ENCODE data around the gene BRAP.
"Not testable (repeated sequence)": the region's sequence is repeated elsewhere in the genome, so short reads cannot be mapped to it uniquely, and the experiment has no call there.

DNA sequence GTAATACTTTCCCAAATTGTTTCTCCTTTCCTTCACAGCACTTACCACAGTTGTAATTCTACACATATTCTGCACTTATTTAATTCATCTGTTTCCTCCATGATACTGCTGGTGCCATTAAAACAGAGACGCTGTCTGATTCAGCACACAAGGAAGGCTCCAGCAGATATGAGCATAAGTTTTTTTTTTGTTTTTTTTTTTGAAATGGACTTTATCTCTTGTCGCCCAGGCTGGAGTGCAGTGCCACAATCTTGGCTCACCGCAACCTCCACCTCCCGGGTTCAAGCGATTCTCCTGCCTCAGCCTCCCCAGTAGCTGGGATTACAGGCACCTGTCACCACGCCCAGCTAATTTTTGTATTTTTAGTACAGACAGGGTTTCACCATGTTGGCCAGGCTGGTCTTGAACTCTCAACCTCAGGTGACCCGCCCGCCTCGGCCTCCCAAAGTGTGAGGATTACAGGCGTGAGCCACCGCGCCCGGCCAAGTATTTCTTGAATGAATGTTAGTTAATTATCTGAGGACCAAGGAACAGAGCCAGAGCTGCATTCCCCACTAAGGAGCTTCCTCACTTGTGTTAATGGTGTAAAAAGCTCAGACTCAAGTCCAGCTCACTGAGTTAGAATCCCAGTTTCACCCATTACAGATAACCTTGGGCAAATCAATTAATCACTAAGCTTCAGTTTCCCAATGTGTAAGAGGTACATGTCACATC lies 1.1 kb downstream of the BRAP start:
- TF ChIP-seq, protein P1, sequence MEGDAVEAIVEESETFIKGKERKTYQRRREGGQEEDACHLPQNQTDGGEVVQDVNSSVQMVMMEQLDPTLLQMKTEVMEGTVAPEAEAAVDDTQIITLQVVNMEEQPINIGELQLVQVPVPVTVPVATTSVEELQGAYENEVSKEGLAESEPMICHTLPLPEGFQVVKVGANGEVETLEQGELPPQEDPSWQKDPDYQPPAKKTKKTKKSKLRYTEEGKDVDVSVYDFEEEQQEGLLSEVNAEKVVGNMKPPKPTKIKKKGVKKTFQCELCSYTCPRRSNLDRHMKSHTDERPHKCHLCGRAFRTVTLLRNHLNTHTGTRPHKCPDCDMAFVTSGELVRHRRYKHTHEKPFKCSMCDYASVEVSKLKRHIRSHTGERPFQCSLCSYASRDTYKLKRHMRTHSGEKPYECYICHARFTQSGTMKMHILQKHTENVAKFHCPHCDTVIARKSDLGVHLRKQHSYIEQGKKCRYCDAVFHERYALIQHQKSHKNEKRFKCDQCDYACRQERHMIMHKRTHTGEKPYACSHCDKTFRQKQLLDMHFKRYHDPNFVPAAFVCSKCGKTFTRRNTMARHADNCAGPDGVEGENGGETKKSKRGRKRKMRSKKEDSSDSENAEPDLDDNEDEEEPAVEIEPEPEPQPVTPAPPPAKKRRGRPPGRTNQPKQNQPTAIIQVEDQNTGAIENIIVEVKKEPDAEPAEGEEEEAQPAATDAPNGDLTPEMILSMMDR (IDR thresholded peaks at IDR 0.05) = not testable (repeated sequence)
- not testable (repeated sequence) for TF ChIP-seq POLR2A (IDR thresholded peaks at IDR 0.05)
